Stimulated activated CD8-positive, alpha-beta memory T cell treated with anti-CD3 and anti-CD28 coated beads, Interleukin-4, amount 100 ng/mL, for 48 hours (primary cell): ENCODE measurements around the gene SYNJ2BP.
"Not testable (repeated sequence)": the region's sequence is repeated elsewhere in the genome, so short reads cannot be mapped to it uniquely, and the experiment has no call there.

Experiments
- DNase-seq: peaks from one replicate; pipeline ENCODE4 v3.0.0-alpha.2; 2020

SYNJ2BP gene

GRCh38 chr14:70416725-70417349, at the start of gene SYNJ2BP:
SYNJ2BP (minus strand) TSS chr14:70417090; CDS start chr14:70416963, 127 bp downstream.
- peak; percentile 61 for DNase-seq

GRCh38 chr14:70454731-70455130, 37.8 kb upstream of the SYNJ2BP start:
- DNase-seq: no peak

- DNase-seq: no peak
Observed at GRCh38 chr14:70451874-70452273, 35.0 kb upstream of the SYNJ2BP start, which contains the start of gene ADAM21. ADAM21 (plus strand) TSS chr14:70452174; CDS start chr14:70457500, 5,326 bp downstream.

- DNase-seq: no peak
Observed at GRCh38 chr14:70448633-70449340, 31.9 kb upstream of the SYNJ2BP start.

- DNase-seq: no peak
Observed at GRCh38 chr14:70442750-70443149, 25.9 kb upstream of the SYNJ2BP start.

GRCh38 chr14:70441641-70442040, 24.8 kb upstream of the SYNJ2BP start:
- DNase-seq: no peak

GRCh38 chr14:70436867-70437266, 20.0 kb upstream of the SYNJ2BP start:
- DNase-seq: no peak

GRCh38 chr14:70426555-70426954, 9.7 kb upstream of the SYNJ2BP start:
- not testable (repeated sequence) for DNase-seq

- DNase-seq: no peak
Observed at GRCh38 chr14:70425354-70425753, 8.5 kb upstream of the SYNJ2BP start.

- DNase-seq: no peak
Observed at GRCh38 chr14:70422538-70422937, 5.6 kb upstream of the SYNJ2BP start.

GRCh38 chr14:70419270-70419931, 2.5 kb upstream of the SYNJ2BP start:
- DNase-seq: not testable (repeated sequence)

GRCh38 chr14:70416338-70416724, 559 bp downstream of the SYNJ2BP start:
- DNase-seq: no peak

- no peak for DNase-seq
Observed at GRCh38 chr14:70415788-70416187, 1.1 kb downstream of the SYNJ2BP start.

GRCh38 chr14:70407621-70408020, 9.3 kb downstream of the SYNJ2BP start:
- no peak for DNase-seq

- DNase-seq: not testable (repeated sequence)
Observed at GRCh38 chr14:70406216-70406615, 10.7 kb downstream of the SYNJ2BP start.

GRCh38 chr14:70403335-70403734, 13.6 kb downstream of the SYNJ2BP start:
- not testable (repeated sequence) for DNase-seq

- DNase-seq: no peak
Observed at GRCh38 chr14:70401643-70402042, 15.2 kb downstream of the SYNJ2BP start.

GRCh38 chr14:70398706-70399431, 18.0 kb downstream of the SYNJ2BP start:
- no peak for DNase-seq

GRCh38 chr14:70398280-70398679, 18.6 kb downstream of the SYNJ2BP start:
- no peak for DNase-seq

- no peak for DNase-seq
Observed at GRCh38 chr14:70397746-70398145, 19.1 kb downstream of the SYNJ2BP start.

GRCh38 chr14:70394674-70395306, 22.1 kb downstream of the SYNJ2BP start:
- DNase-seq: no peak

- DNase-seq: no peak
Observed at GRCh38 chr14:70392676-70393075, 24.2 kb downstream of the SYNJ2BP start.
